IMR-90 (cell line): ENCODE results near the gene RB1. TPM values are rescaled to one million over a fixed set of nuclear protein-coding genes. Genes with fewer than 3 reads are reported as not detected.

Source experiments
- ATAC-seq: fragments of 200-7000 bp; cut with Tn5 transposase; 2 replicates; pipeline ENCODE4 v1.9.1; 2020; ENCODE audit warnings: low read depth, mild to moderate bottlenecking, moderate library complexity
- BruUV-seq: library from RNA; stranded (reverse); fragments of 400-500 nt; replicated peaks from 2 replicates; lab custom pipeline; 2021; lab: Mats Ljungman, UMichigan
- CTCF ChIA-PET: fragments of 300-600 bp; formaldehyde crosslinking; extraction: SDS; loops from one replicate; lab custom pipeline; 2021; ENCODE audit warnings: antibody characterized with exemption; lab: Yijun Ruan, JAX
- POLR2A ChIA-PET: fragments of 300-600 bp; sonication (Branson Sonifier 250); formaldehyde crosslinking; loops from one replicate; lab custom pipeline; 2022; ENCODE audit warnings: antibody characterized with exemption; ENCODE audit not compliant: unreplicated experiment; lab: Charles Lee
- DNase-seq: peaks from one replicate; pipeline ENCODE4 v3.0.0; 2013
- H2AFZ ChIP-seq: replicated peaks from 2 replicates; pipeline ENCODE3; 2013; ENCODE audit warnings: low read length, mild to moderate bottlenecking; ENCODE audit not compliant: poor library complexity
- H2AK5ac ChIP-seq: 2 replicates; pipeline ENCODE4 v1.6.1; 2013; ENCODE audit warnings: low read depth, low read length, inconsistent platforms
- H2AK9ac ChIP-seq: replicated peaks from 2 replicates; pipeline ENCODE3; 2013; ENCODE audit warnings: mild to moderate bottlenecking, low read depth, low read length, moderate library complexity; ENCODE audit not compliant: poor library complexity
- H2BK120ac ChIP-seq: 2 replicates; pipeline ENCODE4 v1.6.1; 2013; ENCODE audit warnings: low read depth, low read length, inconsistent platforms
- H2BK15ac ChIP-seq: 3 replicates; pipeline ENCODE4 v1.6.1; 2013; ENCODE audit warnings: low read depth, low read length, inconsistent platforms
- H2BK20ac ChIP-seq: 2 replicates; pipeline ENCODE4 v1.6.1; 2013; ENCODE audit warnings: low read depth, mild to moderate bottlenecking, inconsistent platforms, low read length, moderate library complexity
- H2BK5ac ChIP-seq: 2 replicates; pipeline ENCODE4 v1.6.1; 2013; ENCODE audit warnings: mild to moderate bottlenecking, low read depth, low read length, inconsistent platforms; ENCODE audit not compliant: poor library complexity, severe bottlenecking
- H3K14ac ChIP-seq: replicated peaks from 2 replicates; pipeline ENCODE4 v1.6.1; 2013; ENCODE audit warnings: low read depth, low read length, inconsistent platforms
- H3K18ac ChIP-seq: 2 replicates; pipeline ENCODE4 v1.6.1; 2013; ENCODE audit warnings: low read depth, low read length, control low read depth
- H3K23ac ChIP-seq: 2 replicates; pipeline ENCODE4 v1.6.1; 2013; ENCODE audit warnings: low read depth, low read length, inconsistent platforms
- H3K27ac ChIP-seq: 2 replicates; pipeline ENCODE4 v1.5.1; 2013; ENCODE audit warnings: mild to moderate bottlenecking, control low read depth, low read length; ENCODE audit not compliant: insufficient read depth
- H3K27me3 ChIP-seq: 2 replicates; pipeline ENCODE4 v1.6.1; 2013; ENCODE audit warnings: low read length; ENCODE audit not compliant: control insufficient read depth, insufficient read depth
- H3K36me3 ChIP-seq: 2 replicates; pipeline ENCODE4 v1.6.1; 2013; ENCODE audit warnings: low read length, mixed read lengths; ENCODE audit not compliant: control insufficient read depth, insufficient read depth
- H3K4ac ChIP-seq: 2 replicates; pipeline ENCODE4 v1.6.1; 2013; ENCODE audit warnings: low read depth, low read length, inconsistent platforms
- H3K4me1 ChIP-seq: 2 replicates; pipeline ENCODE4 v1.6.1; 2013; ENCODE audit warnings: low read length, mixed read lengths; ENCODE audit not compliant: control insufficient read depth, insufficient read depth
- H3K4me2 ChIP-seq: 2 replicates; pipeline ENCODE4 v1.6.1; 2013; ENCODE audit warnings: low read depth, mild to moderate bottlenecking, control low read depth, low read length, moderate library complexity
- H3K4me3 ChIP-seq: 2 replicates; pipeline ENCODE4 v1.5.1; 2013; ENCODE audit warnings: low read depth, mild to moderate bottlenecking, control low read depth, low read length, moderate library complexity; ENCODE audit not compliant: insufficient read depth
- H3K56ac ChIP-seq: 2 replicates; pipeline ENCODE4 v1.6.1; 2013; ENCODE audit warnings: low read length, inconsistent platforms; ENCODE audit not compliant: insufficient read depth; ENCODE audit errors: extremely low read depth
- H3K79me1 ChIP-seq, 2 experiments: 2 replicates each; pipeline ENCODE4 v1.6.1; 2013; ENCODE audit warnings: low read length in 2 of 2, inconsistent platforms in 1 of 2, low read depth in 1 of 2
- H3K9ac ChIP-seq: 2 replicates; pipeline ENCODE4 v1.6.1; 2013; ENCODE audit warnings: low read depth, low read length, control low read depth
- H3K9me1 ChIP-seq: 2 replicates; pipeline ENCODE4 v1.6.1; 2013; ENCODE audit warnings: low read length, inconsistent platforms; ENCODE audit not compliant: insufficient read depth
- H3K9me3 ChIP-seq: 2 replicates; pipeline ENCODE4 v1.6.1; 2013; ENCODE audit warnings: low read length; ENCODE audit not compliant: control insufficient read depth, insufficient read depth
- H4K20me1 ChIP-seq: 2 replicates; pipeline ENCODE4 v1.6.1; 2013; ENCODE audit warnings: low read length, inconsistent platforms; ENCODE audit not compliant: insufficient read depth
- H4K5ac ChIP-seq: 2 replicates; pipeline ENCODE4 v1.6.1; 2013; ENCODE audit warnings: mild to moderate bottlenecking, low read depth, low read length, control low read depth
- H4K8ac ChIP-seq, 2 experiments: 2 replicates each; pipeline ENCODE4 v1.6.1; 2013; ENCODE audit warnings: low read depth in 2 of 2, low read length in 2 of 2, control low read depth in 1 of 2, inconsistent platforms in 1 of 2
- H4K91ac ChIP-seq: 2 replicates; pipeline ENCODE4 v1.6.1; 2013; ENCODE audit warnings: low read depth, low read length, inconsistent platforms; ENCODE audit not compliant: insufficient read depth
- BHLHE40 ChIP-seq: fragments of 150-350 bp; IDR thresholded peaks from 2 replicates; pipeline ENCODE4 v1.6.1; 2016; ENCODE audit warnings: mild to moderate bottlenecking, low read depth, low read length
- CEBPB ChIP-seq: IDR thresholded peaks from 2 replicates; pipeline ENCODE4 v1.6.1; 2012; ENCODE audit warnings: low read depth, low read length, improper control_type of control experiment
- ELK1 ChIP-seq: fragments of 150-350 bp; IDR thresholded peaks from 2 replicates; pipeline ENCODE4 v1.6.1; 2016; ENCODE audit warnings: low read depth, mild to moderate bottlenecking, low read length, moderate library complexity, borderline replicate concordance
- FOS ChIP-seq: fragments of 150-350 bp; IDR thresholded peaks from 2 replicates; pipeline ENCODE4 v1.6.1; 2016; ENCODE audit warnings: low read depth, low read length
- MXI1 ChIP-seq: IDR thresholded peaks from 2 replicates; pipeline ENCODE4 v1.6.1; 2012; ENCODE audit warnings: low read depth, mild to moderate bottlenecking, low read length, moderate library complexity, borderline replicate concordance
- RCOR1 ChIP-seq: IDR thresholded peaks from 2 replicates; pipeline ENCODE4 v1.6.1; 2012; ENCODE audit warnings: mild to moderate bottlenecking, low read length, improper control_type of control experiment; ENCODE audit not compliant: insufficient replicate concordance
- SMC3 ChIP-seq: fragments of 150-350 bp; IDR thresholded peaks from 2 replicates; pipeline ENCODE4 v1.6.1; 2016; ENCODE audit warnings: low read depth, mild to moderate bottlenecking, antibody characterized with exemption, low read length, moderate library complexity
- WGBS, 2 experiments: methylation state at CpG; one replicate each; pipeline versions ENCODE4 v1.1.5 to v1.1.7; 2013; ENCODE audit warnings: missing lambda C conversion rate in 2 of 2; ENCODE audit not compliant: insufficient read length in 1 of 2; ENCODE audit errors: extremely low coverage in 2 of 2; 5-methylcytosine and 5-hydroxymethylcytosine counted together
- dilution Hi-C: fragments of 300-500 bp; cut with HindIII; formaldehyde crosslinking; loops from one replicate; pipeline ENCODE4 v1.14.3; 2018; ENCODE audit warnings: low sequenced_read_pairs; ENCODE audit not compliant: unreplicated experiment
- in situ Hi-C: fragments of 300-500 bp; cut with MboI; formaldehyde crosslinking; loops from 3 replicates; pipeline ENCODE4 v1.14.3; 2019; ENCODE audit warnings: low sequenced_read_pairs, inconsistent platforms, mixed read lengths
- intact Hi-C: fragments of 100-400 bp; cut with micrococcal nuclease; formaldehyde crosslinking; loops from 2 replicates; pipeline ENCODE4 v1.10.0; 2022
- polyA plus RNA-seq, 3 experiments: library from polyadenylated mRNA; depleted of rRNA; stranded (reverse); fragments of >200 nt; gene quantifications; 2 replicates each; pipeline ENCODE4 v1.2.3, GENCODE V29; 2012; ENCODE audit warnings: low replicate concordance in 1 of 3
- total RNA-seq: library from RNA; depleted of rRNA; stranded (reverse); fragments of >200 nt; gene quantifications from 2 replicates; pipeline ENCODE4 v1.2.3, GENCODE V29; 2012
- TF ChIP-seq, protein P1 (sequence below): conservative IDR thresholded peaks from 2 replicates; pipeline ENCODE4 v1.5.1; 2012; ENCODE audit warnings: mild to moderate bottlenecking, low read depth, low read length, improper control_type of control experiment
- TF ChIP-seq, protein P2 (sequence below): fragments of 150-350 bp; IDR thresholded peaks from 2 replicates; pipeline ENCODE4 v1.6.1; 2017; ENCODE audit warnings: mild to moderate bottlenecking, antibody characterized with exemption, low read length, low read depth

RB1 gene
- total and polyA plus RNA-seq, 2 of the 4 experiments (the other 2 are of a cell fraction), result 11.4 to 15.4 TPM

- no peak overlapping the region for H3K9ac ChIP-seq
- no peak overlapping the region for H3K4ac ChIP-seq
- ATAC-seq, result no peak
- peak overlapping the region; percentile 88 for H3K4me2 ChIP-seq
- dilution Hi-C loops, result no loop called here
- no CpG with 5 or more reads among the region's 5 CpGs for WGBS, 2 experiments
- H3K27ac ChIP-seq, result no peak overlapping the region
- H3K9me3 ChIP-seq, result no peaks in the 10 kb centered on the region
- no peak overlapping the region for H3K14ac ChIP-seq
- ChIA-PET POLR2A (no interaction called here), CTCF (no interaction called here)
- no peak overlapping the region for H2BK5ac ChIP-seq
- no peaks in the 10 kb centered on the region for H3K27me3 ChIP-seq
- no peak overlapping the region for H2BK120ac ChIP-seq
- no peak overlapping the region for H2AFZ ChIP-seq
- H4K5ac ChIP-seq, result no peak overlapping the region
- H2AK5ac ChIP-seq, result no peak overlapping the region
- no peak overlapping the region for H2AK9ac ChIP-seq
- no peaks in the 10 kb centered on the region for H3K36me3 ChIP-seq
- intact Hi-C loops, result loop anchor here (5.0 kb wide), 1 partner anchor 172 kb away; no protein-coding TSS in a partner anchor
- BruUV-seq, result no TSS peak
- in situ Hi-C loops, result no loop called here
- no peak overlapping the region for H3K23ac ChIP-seq
- H3K79me1 ChIP-seq, result peaks cover 0 to 11% of the 10 kb centered on the region in 2 experiments; a peak in 2 of 4 replicates
- DNase-seq, result no peak
- no peak overlapping the region for H4K8ac ChIP-seq
- no peaks in the 10 kb centered on the region for H3K9me1 ChIP-seq
- no peak for TF ChIP-seq FOS
- no peak for TF ChIP-seq CEBPB
- no peak for TF ChIP-seq ELK1
- TF ChIP-seq BHLHE40, result no peak
- no peak for TF ChIP-seq MXI1
- TF ChIP-seq, protein P1, sequence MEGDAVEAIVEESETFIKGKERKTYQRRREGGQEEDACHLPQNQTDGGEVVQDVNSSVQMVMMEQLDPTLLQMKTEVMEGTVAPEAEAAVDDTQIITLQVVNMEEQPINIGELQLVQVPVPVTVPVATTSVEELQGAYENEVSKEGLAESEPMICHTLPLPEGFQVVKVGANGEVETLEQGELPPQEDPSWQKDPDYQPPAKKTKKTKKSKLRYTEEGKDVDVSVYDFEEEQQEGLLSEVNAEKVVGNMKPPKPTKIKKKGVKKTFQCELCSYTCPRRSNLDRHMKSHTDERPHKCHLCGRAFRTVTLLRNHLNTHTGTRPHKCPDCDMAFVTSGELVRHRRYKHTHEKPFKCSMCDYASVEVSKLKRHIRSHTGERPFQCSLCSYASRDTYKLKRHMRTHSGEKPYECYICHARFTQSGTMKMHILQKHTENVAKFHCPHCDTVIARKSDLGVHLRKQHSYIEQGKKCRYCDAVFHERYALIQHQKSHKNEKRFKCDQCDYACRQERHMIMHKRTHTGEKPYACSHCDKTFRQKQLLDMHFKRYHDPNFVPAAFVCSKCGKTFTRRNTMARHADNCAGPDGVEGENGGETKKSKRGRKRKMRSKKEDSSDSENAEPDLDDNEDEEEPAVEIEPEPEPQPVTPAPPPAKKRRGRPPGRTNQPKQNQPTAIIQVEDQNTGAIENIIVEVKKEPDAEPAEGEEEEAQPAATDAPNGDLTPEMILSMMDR, result no peak
- no peak for TF ChIP-seq SMC3
- TF ChIP-seq RCOR1, result no peak
- TF ChIP-seq, protein P2, sequence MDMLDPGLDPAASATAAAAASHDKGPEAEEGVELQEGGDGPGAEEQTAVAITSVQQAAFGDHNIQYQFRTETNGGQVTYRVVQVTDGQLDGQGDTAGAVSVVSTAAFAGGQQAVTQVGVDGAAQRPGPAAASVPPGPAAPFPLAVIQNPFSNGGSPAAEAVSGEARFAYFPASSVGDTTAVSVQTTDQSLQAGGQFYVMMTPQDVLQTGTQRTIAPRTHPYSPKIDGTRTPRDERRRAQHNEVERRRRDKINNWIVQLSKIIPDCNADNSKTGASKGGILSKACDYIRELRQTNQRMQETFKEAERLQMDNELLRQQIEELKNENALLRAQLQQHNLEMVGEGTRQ, result no peak
- H4K91ac ChIP-seq, result no peak overlapping the region
- no peak overlapping the region for H3K18ac ChIP-seq
- H3K56ac ChIP-seq, result no peak overlapping the region
- H2BK15ac ChIP-seq, result no peak overlapping the region
- no peaks in the 10 kb centered on the region for H3K4me1 ChIP-seq
- H4K20me1 ChIP-seq, result no peaks in the 10 kb centered on the region
- no peak overlapping the region for H3K4me3 ChIP-seq
- no peak overlapping the region for H2BK20ac ChIP-seq
These were observed 106.6 kb downstream of the RB1 start for GRCh38 chr13:48410199-48410598.
